K562 (cell line): ENCODE data around the gene NDRG3. TPM values are rescaled to one million over a fixed set of nuclear protein-coding genes. Genes with fewer than 3 reads are reported as not detected.

Source experiments
- BRF1 ChIP-seq: IDR thresholded peaks from 3 replicates; pipeline ENCODE4 v1.6.1; 2011; ENCODE audit warnings: borderline replicate concordance, mild to moderate bottlenecking; ENCODE audit not compliant: insufficient read length; ENCODE audit errors: extremely low read depth
- CTBP1 ChIP-seq: fragments of 450-650 bp; IDR thresholded peaks from 2 replicates; pipeline ENCODE4 v1.6.1; 2016; ENCODE audit warnings: borderline replicate concordance
- ESRRB ChIP-seq: fragments of 250-450 bp; sonication (Bioruptor Pico); IDR thresholded peaks from 2 replicates; pipeline ENCODE4 v1.5.0; 2020; ENCODE audit warnings: mild to moderate bottlenecking, moderate library complexity, borderline replicate concordance
- ETV6 ChIP-seq, 3 experiments: fragments of 150-350 bp in 1 of 3; sonication (generic) in 1 of 3; formaldehyde crosslinking in 1 of 3; IDR thresholded peaks; 2 replicates each; pipeline versions ENCODE4 v1.6.1 to v1.8.0; 2014 to 2022; ENCODE audit warnings: borderline replicate concordance in 2 of 3, low read depth in 2 of 3, antibody characterized with exemption in 1 of 3, low read length in 1 of 3, mild to moderate bottlenecking in 1 of 3, missing genetic modification reagents in 1 of 3
- GTF2F1 ChIP-seq: IDR thresholded peaks from 2 replicates; pipeline ENCODE4 v1.6.1; 2011; ENCODE audit warnings: low read depth, low read length, improper control_type of control experiment
- ILF3 ChIP-seq: fragments of 450-650 bp; IDR thresholded peaks from 2 replicates; pipeline ENCODE4 v1.6.1; 2018; ENCODE audit warnings: antibody characterized with exemption, mild to moderate bottlenecking, moderate library complexity, borderline replicate concordance
- MYNN ChIP-seq, 2 experiments: sonication (generic); formaldehyde crosslinking in 1 of 2; IDR thresholded peaks; 2 replicates each; pipeline versions ENCODE4 v1.5.0 to v1.6.1; 2016 to 2020; ENCODE audit warnings: antibody characterized with exemption in 1 of 2, missing genetic modification reagents in 1 of 2
- NONO ChIP-seq, 2 experiments: fragments of 200-400 bp in 1 of 2; fragments of 450-650 bp in 1 of 2; formaldehyde crosslinking in 1 of 2; IDR thresholded peaks; 2 replicates each; pipeline ENCODE4 v1.6.1; 2017; ENCODE audit warnings: low read depth in 2 of 2, mild to moderate bottlenecking in 2 of 2, moderate library complexity in 2 of 2, low read length in 1 of 2
- POLR2G ChIP-seq: fragments of 200-400 bp; formaldehyde crosslinking; IDR thresholded peaks from 2 replicates; pipeline ENCODE4 v1.6.1; 2017; ENCODE audit warnings: low read depth, mild to moderate bottlenecking, antibody characterized with exemption, low read length, moderate library complexity
- RBM22 ChIP-seq: fragments of 200-400 bp; formaldehyde crosslinking; IDR thresholded peaks from 2 replicates; pipeline ENCODE4 v1.6.1; 2018; ENCODE audit warnings: low read length, low read depth; ENCODE audit not compliant: poor library complexity, severe bottlenecking
- ZNF212 ChIP-seq: fragments of 450-650 bp; formaldehyde crosslinking; IDR thresholded peaks from 2 replicates; pipeline ENCODE4 v1.4.0; 2020; ENCODE audit warnings: mild to moderate bottlenecking
- ZNF263 ChIP-seq: sonication (generic); formaldehyde crosslinking; IDR thresholded peaks from 2 replicates; pipeline ENCODE4 v1.8.0; 2022; ENCODE audit warnings: mild to moderate bottlenecking, missing genetic modification reagents, borderline replicate concordance
- ZNF316 ChIP-seq: fragments of 450-650 bp; IDR thresholded peaks from 2 replicates; pipeline ENCODE4 v1.6.1; 2016
- polyA plus RNA-seq, 8 experiments: library from polyadenylated mRNA; depleted of rRNA in 4 of 8; stranded (reverse) in 5 of 8; unstranded in 3 of 8; fragments of >200 nt; fragmentation: Nextera tagmentation in 2 of 8; fragmentation: Illumina TruSeq in 1 of 8; extraction: Ambion mirVana in 2 of 8; extraction: Trizol in 1 of 8; gene quantifications; 2 replicates each; pipeline versions ENCODE4 v1.2.1 to v1.2.3, GENCODE V29; 2011 to 2014; ENCODE audit warnings: inconsistent platforms in 1 of 8, missing spikeins in 1 of 8
- total RNA-seq, 7 experiments: library from RNA; depleted of rRNA in 6 of 7; stranded (reverse); fragments of >200 nt in 6 of 7; fragmentation: Illumina TruSeq in 2 of 7; extraction: Trizol in 2 of 7; gene quantifications; 2 replicates each; pipeline versions ENCODE4 v1.2.1 to v1.2.3, GENCODE V29; 2011 to 2021; ENCODE audit warnings: low replicate concordance in 1 of 7
- TF ChIP-seq, protein P1 (sequence below): fragments of 250-450 bp; sonication (Bioruptor Pico); IDR thresholded peaks from 2 replicates; pipeline ENCODE4 v1.5.0; 2020; ENCODE audit warnings: mild to moderate bottlenecking, borderline replicate concordance
- TF ChIP-seq, protein P2 (sequence below), 2 experiments: fragments of 450-650 bp; conservative IDR thresholded peaks; 2 replicates each; pipeline ENCODE4 v1.6.1; 2017; ENCODE audit warnings: mild to moderate bottlenecking in 2 of 2, moderate library complexity in 2 of 2
- TF ChIP-seq, protein P3 (sequence below): fragments of 450-650 bp; IDR thresholded peaks from 2 replicates; pipeline ENCODE4 v1.6.1; 2018; ENCODE audit warnings: mild to moderate bottlenecking, low read depth; ENCODE audit not compliant: partially characterized antibody
- TF ChIP-seq, protein P4 (sequence below): fragments of 250-450 bp; sonication (Bioruptor Pico); IDR thresholded peaks from 2 replicates; pipeline ENCODE4 v1.5.0; 2021

Gene NDRG3
- total and polyA plus RNA-seq, 9 of the 15 experiments (the other 6 are each of a cell fraction or from before 2014, with no cell fraction given) = 14.6 to 39.4 (median 24.4) TPM

DNA sequence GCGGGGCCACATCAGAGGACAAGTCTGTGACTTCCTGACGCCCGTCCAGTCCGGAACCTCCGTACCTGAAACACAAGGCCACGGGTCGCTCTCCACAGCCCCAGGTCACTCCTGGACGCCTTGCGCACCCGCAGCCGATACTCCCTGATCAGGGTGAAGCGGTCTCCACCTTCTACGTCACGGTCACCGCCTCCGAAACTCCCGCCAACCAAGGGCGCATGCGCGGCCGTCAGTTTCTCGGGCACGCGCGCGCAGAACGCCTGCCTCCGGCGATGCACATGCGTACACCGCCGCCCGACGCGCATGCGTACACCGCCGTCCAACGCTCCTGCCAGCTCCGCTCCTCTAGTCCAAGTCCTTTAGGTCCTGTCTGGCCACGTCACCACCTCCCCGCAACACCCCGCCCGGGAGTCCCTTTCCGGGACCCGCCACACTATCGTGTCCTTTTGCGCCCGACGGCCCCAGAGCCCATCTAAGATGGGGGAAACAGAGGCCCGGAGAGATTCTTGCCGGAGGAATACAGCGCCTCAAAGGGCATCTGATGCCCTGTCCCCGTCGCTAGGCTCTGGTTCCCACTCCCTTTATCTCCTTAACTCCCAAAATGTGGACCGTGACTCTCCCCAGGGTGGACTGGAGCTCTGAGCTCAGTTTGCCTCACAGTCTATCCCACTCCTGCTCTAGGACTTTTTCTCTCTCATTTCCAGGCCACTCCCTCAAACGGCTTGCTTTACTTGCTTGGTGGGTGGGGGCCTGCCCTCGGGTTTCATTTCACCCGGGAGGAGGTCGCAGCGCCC is 27.9 kb upstream of the NDRG3 start, which contains the start of gene DSN1 (continued):
- TF ChIP-seq MYNN (IDR thresholded peaks at IDR 0.05) (no peak), MYNN (CRISPR knock-in tag; IDR thresholded peaks at IDR 0.05) (no peak), ILF3 (no peak), ZNF263 (CRISPR knock-in tag) (no peak), ESRRB (CRISPR knock-in tag) (no peak), GTF2F1 (peak; percentile 32; the same call in 1 of the 2 replicates), ZNF212 (CRISPR knock-in tag) (0 out of 2 replicates have a peak, but pooled peaks have one; percentile 33), ETV6 (IDR thresholded peaks at IDR 0.05; ENCODE audit: borderline replicate concordance in 1 of 2, low read depth in 2 of 2, low read length in 1 of 2) (no peak), ETV6 (CRISPR knock-in tag; IDR thresholded peaks at IDR 0.05; ENCODE audit: borderline replicate concordance) (no peak), POLR2G (peak; percentile 90), NONO (IDR thresholded peaks at IDR 0.05; ENCODE audit: low read depth in 2 of 2, low read length in 1 of 2) (no peak), ZNF316 (no peak), BRF1 (no peak), CTBP1 (peak; percentile 69), RBM22 (no peak)
- TF ChIP-seq, protein P1, sequence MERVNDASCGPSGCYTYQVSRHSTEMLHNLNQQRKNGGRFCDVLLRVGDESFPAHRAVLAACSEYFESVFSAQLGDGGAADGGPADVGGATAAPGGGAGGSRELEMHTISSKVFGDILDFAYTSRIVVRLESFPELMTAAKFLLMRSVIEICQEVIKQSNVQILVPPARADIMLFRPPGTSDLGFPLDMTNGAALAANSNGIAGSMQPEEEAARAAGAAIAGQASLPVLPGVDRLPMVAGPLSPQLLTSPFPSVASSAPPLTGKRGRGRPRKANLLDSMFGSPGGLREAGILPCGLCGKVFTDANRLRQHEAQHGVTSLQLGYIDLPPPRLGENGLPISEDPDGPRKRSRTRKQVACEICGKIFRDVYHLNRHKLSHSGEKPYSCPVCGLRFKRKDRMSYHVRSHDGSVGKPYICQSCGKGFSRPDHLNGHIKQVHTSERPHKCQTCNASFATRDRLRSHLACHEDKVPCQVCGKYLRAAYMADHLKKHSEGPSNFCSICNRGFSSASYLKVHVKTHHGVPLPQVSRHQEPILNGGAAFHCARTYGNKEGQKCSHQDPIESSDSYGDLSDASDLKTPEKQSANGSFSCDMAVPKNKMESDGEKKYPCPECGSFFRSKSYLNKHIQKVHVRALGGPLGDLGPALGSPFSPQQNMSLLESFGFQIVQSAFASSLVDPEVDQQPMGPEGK (CRISPR knock-in tag) = no peak
- TF ChIP-seq, protein P2, sequence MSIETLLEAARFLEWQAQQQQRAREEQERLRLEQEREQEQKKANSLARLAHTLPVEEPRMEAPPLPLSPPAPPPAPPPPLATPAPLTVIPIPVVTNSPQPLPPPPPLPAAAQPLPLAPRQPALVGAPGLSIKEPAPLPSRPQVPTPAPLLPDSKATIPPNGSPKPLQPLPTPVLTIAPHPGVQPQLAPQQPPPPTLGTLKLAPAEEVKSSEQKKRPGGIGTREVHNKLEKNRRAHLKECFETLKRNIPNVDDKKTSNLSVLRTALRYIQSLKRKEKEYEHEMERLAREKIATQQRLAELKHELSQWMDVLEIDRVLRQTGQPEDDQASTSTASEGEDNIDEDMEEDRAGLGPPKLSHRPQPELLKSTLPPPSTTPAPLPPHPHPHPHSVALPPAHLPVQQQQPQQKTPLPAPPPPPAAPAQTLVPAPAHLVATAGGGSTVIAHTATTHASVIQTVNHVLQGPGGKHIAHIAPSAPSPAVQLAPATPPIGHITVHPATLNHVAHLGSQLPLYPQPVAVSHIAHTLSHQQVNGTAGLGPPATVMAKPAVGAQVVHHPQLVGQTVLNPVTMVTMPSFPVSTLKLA (conservative IDR thresholded peaks at IDR 0.05) = peak; percentile 70 to 72; a peak in 3 of 4 replicates
- TF ChIP-seq, protein P3, sequence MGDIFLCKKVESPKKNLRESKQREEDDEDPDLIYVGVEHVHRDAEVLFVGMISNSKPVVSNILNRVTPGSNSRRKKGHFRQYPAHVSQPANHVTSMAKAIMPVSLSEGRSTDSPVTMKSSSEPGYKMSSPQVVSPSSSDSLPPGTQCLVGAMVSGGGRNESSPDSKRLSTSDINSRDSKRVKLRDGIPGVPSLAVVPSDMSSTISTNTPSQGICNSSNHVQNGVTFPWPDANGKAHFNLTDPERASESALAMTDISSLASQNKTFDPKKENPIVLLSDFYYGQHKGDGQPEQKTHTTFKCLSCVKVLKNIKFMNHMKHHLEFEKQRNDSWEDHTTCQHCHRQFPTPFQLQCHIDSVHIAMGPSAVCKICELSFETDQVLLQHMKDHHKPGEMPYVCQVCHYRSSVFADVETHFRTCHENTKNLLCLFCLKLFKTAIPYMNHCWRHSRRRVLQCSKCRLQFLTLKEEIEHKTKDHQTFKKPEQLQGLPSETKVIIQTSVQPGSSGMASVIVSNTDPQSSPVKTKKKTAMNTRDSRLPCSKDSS = no peak
- TF ChIP-seq, protein P4, sequence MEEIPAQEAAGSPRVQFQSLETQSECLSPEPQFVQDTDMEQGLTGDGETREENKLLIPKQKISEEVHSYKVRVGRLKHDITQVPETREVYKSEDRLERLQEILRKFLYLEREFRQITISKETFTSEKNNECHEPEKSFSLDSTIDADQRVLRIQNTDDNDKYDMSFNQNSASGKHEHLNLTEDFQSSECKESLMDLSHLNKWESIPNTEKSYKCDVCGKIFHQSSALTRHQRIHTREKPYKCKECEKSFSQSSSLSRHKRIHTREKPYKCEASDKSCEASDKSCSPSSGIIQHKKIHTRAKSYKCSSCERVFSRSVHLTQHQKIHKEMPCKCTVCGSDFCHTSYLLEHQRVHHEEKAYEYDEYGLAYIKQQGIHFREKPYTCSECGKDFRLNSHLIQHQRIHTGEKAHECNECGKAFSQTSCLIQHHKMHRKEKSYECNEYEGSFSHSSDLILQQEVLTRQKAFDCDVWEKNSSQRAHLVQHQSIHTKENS (CRISPR knock-in tag) = no peak
